Measurements from ENCODE around the gene GZMM.

GZMM gene

DNA sequence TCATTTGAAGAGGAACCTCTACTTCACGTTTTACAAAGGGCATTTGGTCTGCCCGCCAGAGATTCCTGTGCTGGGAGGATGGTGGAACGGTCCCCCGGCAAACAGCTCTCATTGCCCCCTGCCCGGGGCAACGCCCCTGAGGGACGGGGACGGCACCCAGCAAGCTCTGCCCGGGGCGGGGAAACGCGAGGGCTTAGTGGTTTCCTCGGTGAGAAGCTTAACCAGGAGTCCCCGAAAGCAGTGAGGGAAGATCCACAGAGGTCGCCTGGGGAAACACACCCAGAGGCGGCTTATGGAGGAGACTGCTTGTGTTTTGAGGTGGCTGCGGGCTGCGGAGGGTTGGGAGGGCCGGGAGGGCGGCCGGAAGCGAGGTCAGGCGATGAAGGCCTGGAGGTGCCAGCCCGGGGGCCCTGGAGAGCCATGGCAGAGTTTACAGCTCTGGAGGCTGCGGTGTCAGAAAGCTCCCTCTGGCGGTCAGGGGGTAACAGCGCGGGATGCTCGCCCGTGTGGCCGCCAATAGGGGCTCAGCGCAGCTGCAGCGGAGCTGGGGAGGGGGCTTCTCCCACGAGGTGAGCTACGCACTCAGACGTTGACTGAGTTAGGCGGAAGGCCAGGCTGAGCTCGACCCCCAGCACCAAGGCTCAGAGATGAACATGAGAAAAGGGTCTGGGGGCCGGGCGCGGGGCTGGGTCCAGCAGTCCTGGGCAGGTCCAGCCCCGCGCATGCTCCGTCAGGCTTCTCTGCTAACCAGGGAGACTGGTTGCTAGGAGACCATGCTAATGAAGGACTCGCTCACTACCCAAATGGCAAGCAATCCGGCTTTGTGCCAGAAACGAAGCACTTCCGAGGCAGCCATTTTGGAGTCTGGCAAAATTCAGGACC is 37.2 kb upstream of the GZMM start (continued):
- TF ChIP-seq FEZF1 (tag by site-specific recombination; IDR thresholded peaks at IDR 0.05), result peak; percentile 96
- peak; percentile 23; the same call in 1 of the 2 replicates for TF ChIP-seq ZNF501 (tag by site-specific recombination; IDR thresholded peaks at IDR 0.05)
- TF ChIP-seq SP7 (tag by site-specific recombination; IDR thresholded peaks at IDR 0.05), result peak; percentile 35; the same call in 1 of the 2 replicates
- TF ChIP-seq, protein P1, sequence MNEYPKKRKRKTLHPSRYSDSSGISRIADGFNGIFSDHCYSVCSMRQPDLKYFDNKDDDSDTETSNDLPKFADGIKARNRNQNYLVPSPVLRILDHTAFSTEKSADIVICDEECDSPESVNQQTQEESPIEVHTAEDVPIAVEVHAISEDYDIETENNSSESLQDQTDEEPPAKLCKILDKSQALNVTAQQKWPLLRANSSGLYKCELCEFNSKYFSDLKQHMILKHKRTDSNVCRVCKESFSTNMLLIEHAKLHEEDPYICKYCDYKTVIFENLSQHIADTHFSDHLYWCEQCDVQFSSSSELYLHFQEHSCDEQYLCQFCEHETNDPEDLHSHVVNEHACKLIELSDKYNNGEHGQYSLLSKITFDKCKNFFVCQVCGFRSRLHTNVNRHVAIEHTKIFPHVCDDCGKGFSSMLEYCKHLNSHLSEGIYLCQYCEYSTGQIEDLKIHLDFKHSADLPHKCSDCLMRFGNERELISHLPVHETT (tag by site-specific recombination; IDR thresholded peaks at IDR 0.05), result 0 out of 2 replicates have a peak, but pooled peaks have one; percentile 23
- TF ChIP-seq, protein P2, sequence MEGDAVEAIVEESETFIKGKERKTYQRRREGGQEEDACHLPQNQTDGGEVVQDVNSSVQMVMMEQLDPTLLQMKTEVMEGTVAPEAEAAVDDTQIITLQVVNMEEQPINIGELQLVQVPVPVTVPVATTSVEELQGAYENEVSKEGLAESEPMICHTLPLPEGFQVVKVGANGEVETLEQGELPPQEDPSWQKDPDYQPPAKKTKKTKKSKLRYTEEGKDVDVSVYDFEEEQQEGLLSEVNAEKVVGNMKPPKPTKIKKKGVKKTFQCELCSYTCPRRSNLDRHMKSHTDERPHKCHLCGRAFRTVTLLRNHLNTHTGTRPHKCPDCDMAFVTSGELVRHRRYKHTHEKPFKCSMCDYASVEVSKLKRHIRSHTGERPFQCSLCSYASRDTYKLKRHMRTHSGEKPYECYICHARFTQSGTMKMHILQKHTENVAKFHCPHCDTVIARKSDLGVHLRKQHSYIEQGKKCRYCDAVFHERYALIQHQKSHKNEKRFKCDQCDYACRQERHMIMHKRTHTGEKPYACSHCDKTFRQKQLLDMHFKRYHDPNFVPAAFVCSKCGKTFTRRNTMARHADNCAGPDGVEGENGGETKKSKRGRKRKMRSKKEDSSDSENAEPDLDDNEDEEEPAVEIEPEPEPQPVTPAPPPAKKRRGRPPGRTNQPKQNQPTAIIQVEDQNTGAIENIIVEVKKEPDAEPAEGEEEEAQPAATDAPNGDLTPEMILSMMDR (tag by site-specific recombination; IDR thresholded peaks at IDR 0.05), result peak; percentile 99
- peak; percentile 87 for TF ChIP-seq ZNF16 (tag by site-specific recombination; IDR thresholded peaks at IDR 0.05; ENCODE audit: low read depth)
- peak; percentile 43; the same call in 1 of the 2 replicates for TF ChIP-seq ZSCAN30 (tag by site-specific recombination; IDR thresholded peaks at IDR 0.05)
- TF ChIP-seq, protein P3, sequence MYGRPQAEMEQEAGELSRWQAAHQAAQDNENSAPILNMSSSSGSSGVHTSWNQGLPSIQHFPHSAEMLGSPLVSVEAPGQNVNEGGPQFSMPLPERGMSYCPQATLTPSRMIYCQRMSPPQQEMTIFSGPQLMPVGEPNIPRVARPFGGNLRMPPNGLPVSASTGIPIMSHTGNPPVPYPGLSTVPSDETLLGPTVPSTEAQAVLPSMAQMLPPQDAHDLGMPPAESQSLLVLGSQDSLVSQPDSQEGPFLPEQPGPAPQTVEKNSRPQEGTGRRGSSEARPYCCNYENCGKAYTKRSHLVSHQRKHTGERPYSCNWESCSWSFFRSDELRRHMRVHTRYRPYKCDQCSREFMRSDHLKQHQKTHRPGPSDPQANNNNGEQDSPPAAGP (tag by site-specific recombination; IDR thresholded peaks at IDR 0.05), result peak; percentile 48
- no peak for TF ChIP-seq GLI2 (tag by site-specific recombination; IDR thresholded peaks at IDR 0.05; ENCODE audit: borderline replicate concordance, low read depth)
- TF ChIP-seq ZNF202 (tag by site-specific recombination; IDR thresholded peaks at IDR 0.05; ENCODE audit: borderline replicate concordance), result no peak
- TF ChIP-seq ZNF391 (tag by site-specific recombination; IDR thresholded peaks at IDR 0.05; ENCODE audit: borderline replicate concordance, low read depth), result no peak
- TF ChIP-seq ZNF10 (tag by site-specific recombination; IDR thresholded peaks at IDR 0.05), result no peak

DNA sequence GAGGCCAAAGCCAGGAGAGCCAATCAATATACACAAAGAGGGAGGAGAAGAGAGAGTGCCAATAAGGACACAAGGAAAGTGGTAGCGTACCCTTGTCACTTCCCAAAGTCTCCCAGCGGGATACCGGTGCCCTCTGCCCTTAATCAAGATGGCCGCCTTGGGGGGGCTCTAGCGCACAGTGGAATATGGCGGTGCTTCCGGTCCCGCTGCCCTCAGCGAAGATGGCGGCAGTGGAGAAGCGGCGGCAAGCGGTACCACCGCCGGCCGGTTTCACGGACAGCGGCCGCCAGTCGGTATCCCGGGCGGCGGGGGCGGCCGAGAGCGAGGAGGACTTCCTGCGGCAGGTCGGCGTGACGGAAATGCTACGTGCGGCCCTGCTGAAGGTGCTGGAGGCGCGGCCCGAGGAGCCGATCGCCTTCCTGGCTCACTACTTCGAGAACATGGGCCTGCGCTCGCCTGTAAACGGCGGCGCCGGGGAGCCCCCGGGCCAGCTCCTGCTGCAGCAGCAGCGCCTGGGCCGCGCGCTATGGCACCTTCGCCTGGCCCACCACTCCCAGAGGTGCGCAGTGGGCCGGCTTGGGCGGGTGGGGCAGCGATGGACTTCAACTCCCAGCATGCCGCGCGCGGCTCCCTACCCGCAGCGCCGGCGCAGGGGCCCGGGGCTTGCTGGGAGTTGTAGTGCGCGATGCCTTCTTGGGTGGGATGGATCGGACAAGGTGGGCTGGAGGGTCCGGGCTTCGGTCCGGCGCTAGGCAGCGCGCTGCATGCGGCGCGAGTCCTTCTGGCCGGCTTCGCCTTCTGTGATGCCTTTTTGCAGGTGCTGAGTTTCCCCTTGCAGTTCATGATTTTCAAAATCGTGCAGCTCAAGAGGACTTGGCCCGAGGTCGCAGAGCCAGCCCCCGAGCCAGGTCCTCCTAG is 36.3 kb upstream of the GZMM start, which contains the start of gene TPGS1:
TSS of gene TPGS1 (plus strand) at position 212 of the 918 bp plus-strand sequence. CDS start at position 222, 10 bp downstream.
- POLR2A ChIA-PET, result interaction anchor here (0.6 to 1.8 kb wide), 7 partner anchors 12 to 47 kb away, joined by 3 to 33 read pairs (median 7); partner anchors contain the start of genes CDC34 and SHC2
- peaks cover 0 to 5% of the 10 kb centered on the region in 2 experiments; a peak in 1 of 3 replicates for H3K36me3 ChIP-seq (ENCODE audit: control insufficient read depth in 2 of 2, insufficient read depth in 1 of 2, low read length in 2 of 2)
- peak within 1 kb of the TSS; percentile 93 for H3K27ac ChIP-seq (ENCODE audit: extremely low read depth, low read depth, low read length)
- peak within 1 kb of the TSS; percentile 72 for H3K4me3 ChIP-seq (ENCODE audit: low read depth, low read length)
- no peaks in the 10 kb centered on the region for H3K9me3 ChIP-seq (ENCODE audit: control insufficient read depth, insufficient read depth, low read depth, low read length)
- CTCF ChIA-PET, result interaction anchor here (0.9 to 1.8 kb wide), 15 partner anchors 8 to 358 kb away, joined by 3 to 16 read pairs (median 4); partner anchors contain the start of genes MADCAM1 and SHC2
- H3K4me1 ChIP-seq (ENCODE audit: control insufficient read depth, insufficient read depth, low read length), result peaks cover 7% of the 10 kb centered on the region; the same call in 1 of the 2 replicates
- TF ChIP-seq ZNF600 (tag by site-specific recombination; IDR thresholded peaks at IDR 0.05) (peak; percentile 91), KLF7 (tag by site-specific recombination; IDR thresholded peaks at IDR 0.05; ENCODE audit: borderline replicate concordance) (0 out of 2 replicates have a peak, but pooled peaks have one; percentile 15), HOXD13 (CRISPR knock-in tag; IDR thresholded peaks at IDR 0.05; ENCODE audit: borderline replicate concordance) (no peak)
- TF ChIP-seq, protein P4, sequence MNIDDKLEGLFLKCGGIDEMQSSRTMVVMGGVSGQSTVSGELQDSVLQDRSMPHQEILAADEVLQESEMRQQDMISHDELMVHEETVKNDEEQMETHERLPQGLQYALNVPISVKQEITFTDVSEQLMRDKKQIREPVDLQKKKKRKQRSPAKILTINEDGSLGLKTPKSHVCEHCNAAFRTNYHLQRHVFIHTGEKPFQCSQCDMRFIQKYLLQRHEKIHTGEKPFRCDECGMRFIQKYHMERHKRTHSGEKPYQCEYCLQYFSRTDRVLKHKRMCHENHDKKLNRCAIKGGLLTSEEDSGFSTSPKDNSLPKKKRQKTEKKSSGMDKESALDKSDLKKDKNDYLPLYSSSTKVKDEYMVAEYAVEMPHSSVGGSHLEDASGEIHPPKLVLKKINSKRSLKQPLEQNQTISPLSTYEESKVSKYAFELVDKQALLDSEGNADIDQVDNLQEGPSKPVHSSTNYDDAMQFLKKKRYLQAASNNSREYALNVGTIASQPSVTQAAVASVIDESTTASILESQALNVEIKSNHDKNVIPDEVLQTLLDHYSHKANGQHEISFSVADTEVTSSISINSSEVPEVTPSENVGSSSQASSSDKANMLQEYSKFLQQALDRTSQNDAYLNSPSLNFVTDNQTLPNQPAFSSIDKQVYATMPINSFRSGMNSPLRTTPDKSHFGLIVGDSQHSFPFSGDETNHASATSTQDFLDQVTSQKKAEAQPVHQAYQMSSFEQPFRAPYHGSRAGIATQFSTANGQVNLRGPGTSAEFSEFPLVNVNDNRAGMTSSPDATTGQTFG (tag by site-specific recombination; IDR thresholded peaks at IDR 0.05; ENCODE audit: borderline replicate concordance), result no peak
- TF ChIP-seq, protein P5, sequence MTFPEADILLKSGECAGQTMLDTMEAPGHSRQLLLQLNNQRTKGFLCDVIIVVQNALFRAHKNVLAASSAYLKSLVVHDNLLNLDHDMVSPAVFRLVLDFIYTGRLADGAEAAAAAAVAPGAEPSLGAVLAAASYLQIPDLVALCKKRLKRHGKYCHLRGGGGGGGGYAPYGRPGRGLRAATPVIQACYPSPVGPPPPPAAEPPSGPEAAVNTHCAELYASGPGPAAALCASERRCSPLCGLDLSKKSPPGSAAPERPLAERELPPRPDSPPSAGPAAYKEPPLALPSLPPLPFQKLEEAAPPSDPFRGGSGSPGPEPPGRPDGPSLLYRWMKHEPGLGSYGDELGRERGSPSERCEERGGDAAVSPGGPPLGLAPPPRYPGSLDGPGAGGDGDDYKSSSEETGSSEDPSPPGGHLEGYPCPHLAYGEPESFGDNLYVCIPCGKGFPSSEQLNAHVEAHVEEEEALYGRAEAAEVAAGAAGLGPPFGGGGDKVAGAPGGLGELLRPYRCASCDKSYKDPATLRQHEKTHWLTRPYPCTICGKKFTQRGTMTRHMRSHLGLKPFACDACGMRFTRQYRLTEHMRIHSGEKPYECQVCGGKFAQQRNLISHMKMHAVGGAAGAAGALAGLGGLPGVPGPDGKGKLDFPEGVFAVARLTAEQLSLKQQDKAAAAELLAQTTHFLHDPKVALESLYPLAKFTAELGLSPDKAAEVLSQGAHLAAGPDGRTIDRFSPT (tag by site-specific recombination; IDR thresholded peaks at IDR 0.05), result peak; percentile 82
- TF ChIP-seq, protein P6, sequence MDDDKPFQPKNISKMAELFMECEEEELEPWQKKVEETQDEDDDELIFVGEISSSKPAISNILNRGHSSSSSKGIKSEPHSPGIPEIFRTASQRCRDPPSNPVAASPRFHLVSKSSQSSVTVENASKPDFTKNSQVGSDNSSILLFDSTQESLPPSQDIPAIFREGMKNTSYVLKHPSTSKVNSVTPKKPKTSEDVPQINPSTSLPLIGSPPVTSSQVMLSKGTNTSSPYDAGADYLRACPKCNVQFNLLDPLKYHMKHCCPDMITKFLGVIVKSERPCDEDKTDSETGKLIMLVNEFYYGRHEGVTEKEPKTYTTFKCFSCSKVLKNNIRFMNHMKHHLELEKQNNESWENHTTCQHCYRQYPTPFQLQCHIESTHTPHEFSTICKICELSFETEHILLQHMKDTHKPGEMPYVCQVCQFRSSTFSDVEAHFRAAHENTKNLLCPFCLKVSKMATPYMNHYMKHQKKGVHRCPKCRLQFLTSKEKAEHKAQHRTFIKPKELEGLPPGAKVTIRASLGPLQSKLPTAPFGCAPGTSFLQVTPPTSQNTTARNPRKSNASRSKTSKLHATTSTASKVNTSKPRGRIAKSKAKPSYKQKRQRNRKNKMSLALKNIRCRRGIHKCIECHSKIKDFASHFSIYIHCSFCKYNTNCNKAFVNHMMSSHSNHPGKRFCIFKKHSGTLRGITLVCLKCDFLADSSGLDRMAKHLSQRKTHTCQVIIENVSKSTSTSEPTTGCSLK (tag by site-specific recombination; IDR thresholded peaks at IDR 0.05), result no peak
